Measurements from ENCODE around the gene MTAP. TPM values are rescaled to one million over a fixed set of nuclear protein-coding genes. Genes with fewer than 3 reads are reported as not detected.

The MTAP gene
- total and polyA plus RNA-seq, 10 donors, result 11.9 to 56.3 (median 42.1) TPM

GRCh38 chr9:21789541-21790037 is 12.8 kb upstream of the MTAP start:
- H3K9me3 ChIP-seq, result no peaks in the 10 kb centered on the region
- peak overlapping the region in 1 of 8 donors; percentile 9 for H3K27ac ChIP-seq
- H3K4me3 ChIP-seq, result peak overlapping the region in 4 of 8 donors; percentile 4 to 57 (median 24)
- 0 to 3% (median 0%) methylated on average over 2 of the region's 2 CpGs for WGBS, 5 donors
- TF ChIP-seq POLR2A (IDR thresholded peaks at IDR 0.05) (no peak), POLR2AphosphoS5 (IDR thresholded peaks at IDR 0.05) (no peak)
- TF ChIP-seq, protein P1, sequence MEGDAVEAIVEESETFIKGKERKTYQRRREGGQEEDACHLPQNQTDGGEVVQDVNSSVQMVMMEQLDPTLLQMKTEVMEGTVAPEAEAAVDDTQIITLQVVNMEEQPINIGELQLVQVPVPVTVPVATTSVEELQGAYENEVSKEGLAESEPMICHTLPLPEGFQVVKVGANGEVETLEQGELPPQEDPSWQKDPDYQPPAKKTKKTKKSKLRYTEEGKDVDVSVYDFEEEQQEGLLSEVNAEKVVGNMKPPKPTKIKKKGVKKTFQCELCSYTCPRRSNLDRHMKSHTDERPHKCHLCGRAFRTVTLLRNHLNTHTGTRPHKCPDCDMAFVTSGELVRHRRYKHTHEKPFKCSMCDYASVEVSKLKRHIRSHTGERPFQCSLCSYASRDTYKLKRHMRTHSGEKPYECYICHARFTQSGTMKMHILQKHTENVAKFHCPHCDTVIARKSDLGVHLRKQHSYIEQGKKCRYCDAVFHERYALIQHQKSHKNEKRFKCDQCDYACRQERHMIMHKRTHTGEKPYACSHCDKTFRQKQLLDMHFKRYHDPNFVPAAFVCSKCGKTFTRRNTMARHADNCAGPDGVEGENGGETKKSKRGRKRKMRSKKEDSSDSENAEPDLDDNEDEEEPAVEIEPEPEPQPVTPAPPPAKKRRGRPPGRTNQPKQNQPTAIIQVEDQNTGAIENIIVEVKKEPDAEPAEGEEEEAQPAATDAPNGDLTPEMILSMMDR (IDR thresholded peaks at IDR 0.05 in 8 of 11, conservative IDR thresholded peaks at IDR 0.05 in 3 of 11), result peak; percentile 58 to 90 (median 77)
- H3K27me3 ChIP-seq (replicated peaks in 1 of 7), result peaks cover 0 to 17% (median 0%) of the 10 kb centered on the region in 7 donors
- DNase-seq, result no peak
- peaks cover 0 to 6% (median 2%) of the 10 kb centered on the region in 6 donors for H3K4me1 ChIP-seq
- intact Hi-C loops (cut with DNase I; ENCODE audit: low total_unique reads), result loop anchor here (5.0 kb wide), 1 partner anchor 467 kb away; no protein-coding TSS in a partner anchor
- no peaks in the 10 kb centered on the region for H3K36me3 ChIP-seq

GRCh38 chr9:21795483-21795882 is 7.0 kb upstream of the MTAP start:
- Histone ChIP-seq H3K36me3 (no peaks in the 10 kb centered on the region), H3K9me3 (no peaks in the 10 kb centered on the region), H3K27ac (no peak overlapping the region), H3K4me1 (no peaks in the 10 kb centered on the region), H3K4me3 (no peak overlapping the region), H3K27me3 (replicated peaks in 1 of 7) (peaks cover 0 to 51% (median 4%) of the 10 kb centered on the region in 7 donors)
- 63 to 83% (median 68%) methylated on average over 2 of the region's 2 CpGs for WGBS, 5 donors
- no peak for TF ChIP-seq POLR2A (IDR thresholded peaks at IDR 0.05)
- TF ChIP-seq POLR2AphosphoS5 (IDR thresholded peaks at IDR 0.05), result no peak
- TF ChIP-seq, protein P1 (IDR thresholded peaks at IDR 0.05 in 8 of 11, conservative IDR thresholded peaks at IDR 0.05 in 3 of 11), result no peak
- no peak for DNase-seq
- intact Hi-C loops (cut with DNase I; ENCODE audit: low total_unique reads), result no loop called here

GRCh38 chr9:21796768-21797167 is 5.7 kb upstream of the MTAP start:
- no peak overlapping the region for H3K4me3 ChIP-seq
- peaks cover 0 to 43% (median 4%) of the 10 kb centered on the region in 7 donors for H3K27me3 ChIP-seq (replicated peaks in 1 of 7)
- intact Hi-C loops (cut with DNase I; ENCODE audit: low total_unique reads), result no loop called here
- WGBS, 5 donors, result 43 to 75% (median 50%) methylated on average over 3 of the region's 3 CpGs
- H3K9me3 ChIP-seq, result no peaks in the 10 kb centered on the region
- no peak for DNase-seq
- H3K27ac ChIP-seq, result no peak overlapping the region
- no peaks in the 10 kb centered on the region for H3K36me3 ChIP-seq
- TF ChIP-seq POLR2A (IDR thresholded peaks at IDR 0.05) (no peak), POLR2AphosphoS5 (IDR thresholded peaks at IDR 0.05) (no peak)
- TF ChIP-seq, protein P1 (IDR thresholded peaks at IDR 0.05 in 8 of 11, conservative IDR thresholded peaks at IDR 0.05 in 3 of 11), result no peak
- H3K4me1 ChIP-seq, result peaks cover 0 to 7% (median 5%) of the 10 kb centered on the region in 6 donors

DNA sequence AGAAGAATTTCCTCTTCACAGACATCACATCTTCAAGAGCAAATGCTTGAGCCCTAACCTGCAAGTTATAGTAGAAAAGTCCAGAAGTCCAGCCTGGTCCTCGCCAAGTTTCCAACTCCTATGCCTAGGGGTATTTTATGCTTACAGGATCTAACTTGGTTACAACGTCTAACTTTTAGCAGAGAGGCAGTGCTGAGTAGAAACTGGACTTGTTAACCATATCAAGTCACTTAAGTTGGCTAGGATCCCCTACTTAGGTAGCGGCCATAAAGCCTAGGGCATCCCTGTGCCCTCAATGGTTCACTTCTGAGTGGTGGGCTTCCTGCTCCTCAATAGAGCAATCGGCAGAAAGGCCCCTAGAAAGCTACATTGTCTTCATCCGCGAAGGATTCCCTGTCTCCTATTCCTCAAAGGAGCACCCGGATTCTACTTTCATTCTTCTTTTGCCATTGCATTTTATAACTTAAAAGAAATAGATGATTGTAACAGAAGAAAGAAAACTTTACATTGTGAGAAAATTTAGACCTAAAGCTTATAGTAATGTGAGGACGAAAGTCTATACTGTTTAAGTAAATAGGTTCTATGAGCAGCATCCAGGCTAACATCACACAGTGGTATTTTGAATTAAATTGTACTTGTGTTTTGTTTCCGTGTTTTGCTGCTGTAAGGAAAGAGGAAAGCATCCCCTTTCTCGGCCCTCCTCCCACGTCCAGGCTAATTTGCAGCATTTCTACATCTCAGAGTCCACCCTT is 1.3 kb upstream of the MTAP start:
- Histone ChIP-seq H3K36me3 (peaks cover 0 to 11% (median 0%) of the 10 kb centered on the region in 6 donors), H3K4me3 (peak overlapping the region in 6 of 8 donors; percentile 80 to 97 (median 96)), H3K27ac (peak overlapping the region in 2 of 8 donors; percentile 90 to 91), H3K9me3 (no peaks in the 10 kb centered on the region), H3K4me1 (peaks cover 12 to 42% (median 34%) of the 10 kb centered on the region in 6 donors), H3K27me3 (replicated peaks in 1 of 7) (peaks cover 0 to 21% (median 0%) of the 10 kb centered on the region in 7 donors)
- no peak for DNase-seq
- TF ChIP-seq POLR2AphosphoS5 (IDR thresholded peaks at IDR 0.05), result no peak
- TF ChIP-seq, protein P1 (IDR thresholded peaks at IDR 0.05 in 8 of 11, conservative IDR thresholded peaks at IDR 0.05 in 3 of 11), result no peak
- no peak for TF ChIP-seq POLR2A (IDR thresholded peaks at IDR 0.05)
- intact Hi-C loops (cut with DNase I; ENCODE audit: low total_unique reads), result no loop called here
- 89 to 92% (median 92%) methylated on average over 11 of the region's 11 CpGs for WGBS, 5 donors
